ENCODE results near the gene KPNA1. TPM values are rescaled to one million over a fixed set of nuclear protein-coding genes. Genes with fewer than 3 reads are reported as not detected.
A peak's percentile ranks its signal among the peaks of the same experiment; 100 is the strongest.

The KPNA1 gene
- total RNA-seq, 1 donor from 2014 or later = 22.4 TPM

- Histone ChIP-seq H3K4me1 (ENCODE audit: control insufficient read depth in 3 of 3, insufficient read depth in 3 of 3, low read length in 3 of 3) (peaks cover 10 to 35% (median 28%) of the 10 kb centered on the region in 3 donors), H3K4me3 (ENCODE audit: low read length in 3 of 3) (no peak overlapping the region), H3K9me3 (ENCODE audit: control insufficient read depth in 3 of 3, low read length in 3 of 3) (no peaks in the 10 kb centered on the region), H3K27me3 (ENCODE audit: control insufficient read depth in 3 of 3, insufficient read depth in 3 of 3, low read length in 3 of 3) (no peaks in the 10 kb centered on the region), H3K9ac (ENCODE audit: low read depth in 1 of 3, low read length in 3 of 3) (no peak overlapping the region), H3K27ac (ENCODE audit: low read depth, low read length) (no peak overlapping the region), H3K36me3 (ENCODE audit: control insufficient read depth in 3 of 3, insufficient read depth in 3 of 3, low read length in 3 of 3) (peaks cover 15 to 37% (median 35%) of the 10 kb centered on the region in 3 donors)
These were observed 104.1 kb downstream of the KPNA1 start for GRCh38 chr3:122410639-122411038.

GRCh38 chr3:122410111-122410510 is 104.6 kb downstream of the KPNA1 start:
- no peak overlapping the region for H3K4me3 ChIP-seq (ENCODE audit: low read length in 3 of 3)
- no peak overlapping the region for H3K9ac ChIP-seq (ENCODE audit: low read depth in 1 of 3, low read length in 3 of 3)
- no peak overlapping the region for H3K27ac ChIP-seq (ENCODE audit: low read depth, low read length)
- H3K36me3 ChIP-seq (ENCODE audit: control insufficient read depth in 3 of 3, insufficient read depth in 3 of 3, low read length in 3 of 3) = peaks cover 15 to 38% (median 35%) of the 10 kb centered on the region in 3 donors
- peaks cover 11 to 37% (median 28%) of the 10 kb centered on the region in 3 donors for H3K4me1 ChIP-seq (ENCODE audit: control insufficient read depth in 3 of 3, insufficient read depth in 3 of 3, low read length in 3 of 3)
- H3K27me3 ChIP-seq (ENCODE audit: control insufficient read depth in 3 of 3, insufficient read depth in 3 of 3, low read length in 3 of 3) = no peaks in the 10 kb centered on the region
- H3K9me3 ChIP-seq (ENCODE audit: control insufficient read depth in 3 of 3, low read length in 3 of 3) = no peaks in the 10 kb centered on the region

- peaks cover 15 to 36% (median 21%) of the 10 kb centered on the region in 3 donors for H3K4me1 ChIP-seq (ENCODE audit: control insufficient read depth in 3 of 3, insufficient read depth in 3 of 3, low read length in 3 of 3)
- no peak overlapping the region for H3K27ac ChIP-seq (ENCODE audit: low read depth, low read length)
- H3K36me3 ChIP-seq (ENCODE audit: control insufficient read depth in 3 of 3, insufficient read depth in 3 of 3, low read length in 3 of 3) = peaks cover 15 to 44% (median 35%) of the 10 kb centered on the region in 3 donors
These were observed 105.3 kb downstream of the KPNA1 start for GRCh38 chr3:122409446-122409845.

GRCh38 chr3:122407946-122408345 is 106.8 kb downstream of the KPNA1 start:
- Histone ChIP-seq H3K9me3 (ENCODE audit: control insufficient read depth in 3 of 3, low read length in 3 of 3) (no peaks in the 10 kb centered on the region), H3K9ac (ENCODE audit: low read depth in 1 of 3, low read length in 3 of 3) (no peak overlapping the region), H3K36me3 (ENCODE audit: control insufficient read depth in 3 of 3, insufficient read depth in 3 of 3, low read length in 3 of 3) (peaks cover 16 to 49% (median 35%) of the 10 kb centered on the region in 3 donors), H3K4me3 (ENCODE audit: low read length in 3 of 3) (no peak overlapping the region), H3K4me1 (ENCODE audit: control insufficient read depth in 3 of 3, insufficient read depth in 3 of 3, low read length in 3 of 3) (peaks cover 15 to 24% (median 16%) of the 10 kb centered on the region in 3 donors), H3K27me3 (ENCODE audit: control insufficient read depth in 3 of 3, insufficient read depth in 3 of 3, low read length in 3 of 3) (no peaks in the 10 kb centered on the region), H3K27ac (ENCODE audit: low read depth, low read length) (no peak overlapping the region)

More at GRCh38 chr3:122409446-122409845, 105.3 kb downstream of the KPNA1 start:
- H3K27me3 ChIP-seq (ENCODE audit: control insufficient read depth in 3 of 3, insufficient read depth in 3 of 3, low read length in 3 of 3) = no peaks in the 10 kb centered on the region
- H3K9me3 ChIP-seq (ENCODE audit: control insufficient read depth in 3 of 3, low read length in 3 of 3) = no peaks in the 10 kb centered on the region
- H3K9ac ChIP-seq (ENCODE audit: low read depth in 1 of 3, low read length in 3 of 3) = no peak overlapping the region
- H3K4me3 ChIP-seq (ENCODE audit: low read length in 3 of 3) = no peak overlapping the region

- no peaks in the 10 kb centered on the region for H3K9me3 ChIP-seq (ENCODE audit: control insufficient read depth in 3 of 3, low read length in 3 of 3)
- peaks cover 18 to 52% (median 32%) of the 10 kb centered on the region in 3 donors for H3K36me3 ChIP-seq (ENCODE audit: control insufficient read depth in 3 of 3, insufficient read depth in 3 of 3, low read length in 3 of 3)
- no peak overlapping the region for H3K9ac ChIP-seq (ENCODE audit: low read depth in 1 of 3, low read length in 3 of 3)
- peak overlapping the region; percentile 87 for H3K27ac ChIP-seq (ENCODE audit: low read depth, low read length)
- peak overlapping the region in 1 of 3 donors; percentile 4 for H3K4me3 ChIP-seq (ENCODE audit: low read length in 3 of 3)
- H3K27me3 ChIP-seq (ENCODE audit: control insufficient read depth in 3 of 3, insufficient read depth in 3 of 3, low read length in 3 of 3) = no peaks in the 10 kb centered on the region
- H3K4me1 ChIP-seq (ENCODE audit: control insufficient read depth in 3 of 3, insufficient read depth in 3 of 3, low read length in 3 of 3) = peaks cover 15 to 18% (median 16%) of the 10 kb centered on the region in 3 donors
These were observed 108.5 kb downstream of the KPNA1 start for GRCh38 chr3:122406198-122406597.

- Histone ChIP-seq H3K36me3 (ENCODE audit: control insufficient read depth in 3 of 3, insufficient read depth in 3 of 3, low read length in 3 of 3) (peaks cover 13 to 43% (median 26%) of the 10 kb centered on the region in 3 donors), H3K4me3 (ENCODE audit: low read length in 3 of 3) (no peak overlapping the region), H3K9me3 (ENCODE audit: control insufficient read depth in 3 of 3, low read length in 3 of 3) (no peaks in the 10 kb centered on the region), H3K9ac (ENCODE audit: low read depth in 1 of 3, low read length in 3 of 3) (peak overlapping the region; percentile 24 to 52 (median 46)), H3K27ac (ENCODE audit: low read depth, low read length) (peak overlapping the region; percentile 87), H3K4me1 (ENCODE audit: control insufficient read depth in 3 of 3, insufficient read depth in 3 of 3, low read length in 3 of 3) (peaks cover 15 to 18% (median 16%) of the 10 kb centered on the region in 3 donors), H3K27me3 (ENCODE audit: control insufficient read depth in 3 of 3, insufficient read depth in 3 of 3, low read length in 3 of 3) (no peaks in the 10 kb centered on the region)
These were observed 109.7 kb downstream of the KPNA1 start for GRCh38 chr3:122405015-122405414.

GRCh38 chr3:122403489-122403888 is 111.2 kb downstream of the KPNA1 start:
- Histone ChIP-seq H3K9me3 (ENCODE audit: control insufficient read depth in 3 of 3, low read length in 3 of 3) (no peaks in the 10 kb centered on the region), H3K9ac (ENCODE audit: low read depth in 1 of 3, low read length in 3 of 3) (no peak overlapping the region), H3K4me3 (ENCODE audit: low read length in 3 of 3) (no peak overlapping the region), H3K27me3 (ENCODE audit: control insufficient read depth in 3 of 3, insufficient read depth in 3 of 3, low read length in 3 of 3) (no peaks in the 10 kb centered on the region), H3K4me1 (ENCODE audit: control insufficient read depth in 3 of 3, insufficient read depth in 3 of 3, low read length in 3 of 3) (peaks cover 15 to 18% (median 16%) of the 10 kb centered on the region in 3 donors), H3K27ac (ENCODE audit: low read depth, low read length) (no peak overlapping the region), H3K36me3 (ENCODE audit: control insufficient read depth in 3 of 3, insufficient read depth in 3 of 3, low read length in 3 of 3) (peaks cover 7 to 35% (median 19%) of the 10 kb centered on the region in 3 donors)

GRCh38 chr3:122398920-122399319 is 115.8 kb downstream of the KPNA1 start:
- H3K27me3 ChIP-seq (ENCODE audit: control insufficient read depth in 3 of 3, insufficient read depth in 3 of 3, low read length in 3 of 3) = no peaks in the 10 kb centered on the region
- H3K27ac ChIP-seq (ENCODE audit: low read depth, low read length) = no peak overlapping the region
- no peak overlapping the region for H3K9ac ChIP-seq (ENCODE audit: low read depth in 1 of 3, low read length in 3 of 3)
- H3K9me3 ChIP-seq (ENCODE audit: control insufficient read depth in 3 of 3, low read length in 3 of 3) = no peaks in the 10 kb centered on the region
- H3K36me3 ChIP-seq (ENCODE audit: control insufficient read depth in 3 of 3, insufficient read depth in 3 of 3, low read length in 3 of 3) = peaks cover 3 to 10% (median 5%) of the 10 kb centered on the region in 3 donors
- H3K4me1 ChIP-seq (ENCODE audit: control insufficient read depth in 3 of 3, insufficient read depth in 3 of 3, low read length in 3 of 3) = no peaks in the 10 kb centered on the region
- no peak overlapping the region for H3K4me3 ChIP-seq (ENCODE audit: low read length in 3 of 3)

GRCh38 chr3:122397201-122397600 is 117.5 kb downstream of the KPNA1 start:
- Histone ChIP-seq H3K9ac (ENCODE audit: low read depth in 1 of 3, low read length in 3 of 3) (no peak overlapping the region), H3K4me1 (ENCODE audit: control insufficient read depth in 3 of 3, insufficient read depth in 3 of 3, low read length in 3 of 3) (peaks cover 0 to 2% (median 0%) of the 10 kb centered on the region in 3 donors), H3K36me3 (ENCODE audit: control insufficient read depth in 3 of 3, insufficient read depth in 3 of 3, low read length in 3 of 3) (no peaks in the 10 kb centered on the region), H3K4me3 (ENCODE audit: low read length in 3 of 3) (no peak overlapping the region), H3K9me3 (ENCODE audit: control insufficient read depth in 3 of 3, low read length in 3 of 3) (no peaks in the 10 kb centered on the region), H3K27me3 (ENCODE audit: control insufficient read depth in 3 of 3, insufficient read depth in 3 of 3, low read length in 3 of 3) (no peaks in the 10 kb centered on the region), H3K27ac (ENCODE audit: low read depth, low read length) (no peak overlapping the region)

GRCh38 chr3:122396511-122396910 is 118.2 kb downstream of the KPNA1 start:
- no peaks in the 10 kb centered on the region for H3K27me3 ChIP-seq (ENCODE audit: control insufficient read depth in 3 of 3, insufficient read depth in 3 of 3, low read length in 3 of 3)
- no peaks in the 10 kb centered on the region for H3K36me3 ChIP-seq (ENCODE audit: control insufficient read depth in 3 of 3, insufficient read depth in 3 of 3, low read length in 3 of 3)
- no peak overlapping the region for H3K9ac ChIP-seq (ENCODE audit: low read depth in 1 of 3, low read length in 3 of 3)
- no peaks in the 10 kb centered on the region for H3K9me3 ChIP-seq (ENCODE audit: control insufficient read depth in 3 of 3, low read length in 3 of 3)
- H3K4me1 ChIP-seq (ENCODE audit: control insufficient read depth in 3 of 3, insufficient read depth in 3 of 3, low read length in 3 of 3) = peaks cover 0 to 2% (median 0%) of the 10 kb centered on the region in 3 donors
- no peak overlapping the region for H3K27ac ChIP-seq (ENCODE audit: low read depth, low read length)
- no peak overlapping the region for H3K4me3 ChIP-seq (ENCODE audit: low read length in 3 of 3)

All from skeletal muscle tissue (tissue), 4 donors.